NCI-H2081 (cell line): Measurements from ENCODE around the gene ROBO2.
A peak's percentile ranks its signal among the peaks of the same experiment; 100 is the strongest.

ENCODE experiments used
- DNase-seq, 2 experiments: peaks; one replicate each; lab custom pipeline; 2025; lab: John Stamatoyannopoulos, UW

ROBO2 gene

DNA sequence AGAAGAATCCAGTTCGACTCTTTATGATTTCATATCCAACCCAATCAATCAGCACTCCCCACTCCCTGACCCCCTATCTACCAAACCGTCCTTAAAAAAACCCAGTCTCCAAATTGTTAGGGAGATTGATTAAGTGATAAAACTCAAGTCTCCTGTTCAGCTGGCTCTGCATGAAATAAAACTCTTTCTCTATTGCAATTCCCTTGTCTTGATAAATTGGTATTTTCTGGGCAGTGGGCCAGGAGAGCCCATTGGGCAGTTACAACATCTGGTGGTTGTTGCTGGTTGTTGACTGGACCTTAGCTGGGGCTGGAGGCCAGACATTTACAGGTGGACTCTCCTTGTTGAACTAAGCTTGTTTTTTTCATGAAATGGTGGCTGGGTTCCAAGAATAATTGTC lies 642.3 kb downstream of the ROBO2 start:
- DNase-seq = peak; percentile 22 to 66

DNA sequence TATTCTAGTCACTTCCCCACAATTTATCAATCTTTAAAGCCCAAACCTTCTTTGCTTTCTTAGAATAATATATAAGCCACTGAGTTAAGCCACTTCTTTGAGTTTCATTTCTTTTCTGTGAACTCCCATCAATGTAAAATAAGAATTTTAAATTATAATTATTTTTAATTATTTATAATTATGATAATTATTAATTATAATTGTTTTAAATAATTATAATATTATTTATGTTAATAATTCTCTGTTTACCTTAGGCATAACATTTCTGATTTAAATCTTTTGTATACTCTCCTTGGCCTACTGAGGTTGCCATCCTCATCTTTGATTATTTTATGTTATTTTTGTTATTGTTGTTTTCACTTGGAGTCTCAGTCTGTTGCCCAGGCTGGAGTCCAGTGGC lies 644.2 kb downstream of the ROBO2 start:
- no peak for DNase-seq

DNA sequence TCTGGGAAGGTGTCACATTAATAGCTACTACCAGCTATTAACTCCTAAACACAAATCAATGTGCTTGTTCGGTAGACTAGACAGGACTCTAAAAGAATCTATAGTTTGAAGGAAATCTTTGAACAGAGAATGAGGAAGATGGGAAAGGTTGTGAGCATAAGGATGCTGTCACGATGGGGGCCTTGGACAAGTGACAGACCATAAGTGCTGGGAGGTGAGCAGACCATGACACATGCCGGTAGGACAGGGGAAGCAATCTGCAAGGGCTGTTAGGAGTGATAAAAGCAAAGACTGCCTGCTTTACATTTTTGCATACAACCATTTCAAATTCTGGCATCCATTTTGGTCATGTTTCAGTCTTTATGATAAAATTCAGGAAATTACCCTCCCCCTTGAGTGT lies 645.8 kb downstream of the ROBO2 start:
- DNase-seq = no peak

DNA sequence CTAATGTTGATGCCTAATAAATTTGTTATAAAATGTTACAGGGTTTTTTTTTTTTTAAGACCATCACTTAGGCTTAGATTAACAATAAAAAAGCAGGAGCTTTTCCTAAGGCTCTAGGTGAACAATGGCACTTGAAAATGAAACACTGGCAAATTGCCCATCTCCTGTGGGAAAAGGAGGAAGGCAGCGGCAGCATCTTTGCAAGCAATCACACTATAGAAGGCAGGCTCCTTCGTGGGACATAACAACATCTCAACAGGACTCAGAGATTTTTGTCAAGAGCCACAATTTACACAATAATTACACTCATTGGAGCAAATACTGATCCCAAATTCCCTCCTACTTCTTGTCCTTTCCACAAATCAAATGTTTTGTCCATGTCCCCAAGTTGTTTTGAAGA lies 646.7 kb downstream of the ROBO2 start:
- no peak for DNase-seq

DNA sequence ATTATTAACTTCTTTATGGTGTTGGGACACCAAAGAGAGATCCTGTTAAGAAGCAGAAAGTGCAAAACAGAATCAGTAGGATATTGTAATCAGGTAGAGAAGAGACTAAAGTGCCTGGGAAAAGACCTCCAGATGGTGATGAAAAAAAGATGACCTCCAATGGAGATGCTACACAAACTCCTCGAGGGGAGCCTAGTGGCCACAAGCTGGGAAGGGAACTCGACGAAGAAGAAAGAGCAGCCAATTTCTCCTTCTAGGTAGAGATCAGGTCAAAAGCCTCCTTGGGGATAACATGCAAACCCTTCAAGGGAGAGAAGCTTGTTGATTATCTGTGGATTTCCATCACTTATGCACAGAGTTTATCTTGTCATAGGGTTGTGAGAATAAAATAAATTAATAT lies 647.6 kb downstream of the ROBO2 start:
- no peak for DNase-seq

DNA sequence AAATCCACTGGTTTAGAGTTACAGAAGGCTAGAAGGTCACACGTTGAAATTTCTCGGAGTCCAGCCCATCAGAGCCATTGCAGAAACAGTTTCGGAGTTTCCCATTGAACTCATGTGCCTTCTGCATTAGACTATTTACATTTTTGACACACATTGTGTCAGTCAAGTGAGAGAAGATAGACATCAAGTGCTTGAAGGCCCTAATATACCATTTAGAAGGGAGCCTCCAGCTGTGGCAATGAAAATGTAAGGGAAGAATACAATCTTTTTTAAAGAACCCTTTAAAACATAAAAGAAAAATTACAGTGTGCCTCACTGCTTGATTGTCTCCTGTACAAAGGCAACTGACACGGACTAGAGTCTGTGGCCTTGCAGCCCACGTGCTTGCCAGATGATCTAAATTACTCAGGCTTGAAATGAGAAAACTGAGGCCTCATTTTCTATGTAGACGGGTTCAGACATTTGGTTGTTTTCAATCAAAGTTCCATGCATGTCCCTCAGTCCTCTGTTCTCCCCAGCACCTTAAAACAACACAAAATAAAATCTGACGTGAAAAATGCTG lies 650.5 kb downstream of the ROBO2 start:
- DNase-seq = no peak

DNA sequence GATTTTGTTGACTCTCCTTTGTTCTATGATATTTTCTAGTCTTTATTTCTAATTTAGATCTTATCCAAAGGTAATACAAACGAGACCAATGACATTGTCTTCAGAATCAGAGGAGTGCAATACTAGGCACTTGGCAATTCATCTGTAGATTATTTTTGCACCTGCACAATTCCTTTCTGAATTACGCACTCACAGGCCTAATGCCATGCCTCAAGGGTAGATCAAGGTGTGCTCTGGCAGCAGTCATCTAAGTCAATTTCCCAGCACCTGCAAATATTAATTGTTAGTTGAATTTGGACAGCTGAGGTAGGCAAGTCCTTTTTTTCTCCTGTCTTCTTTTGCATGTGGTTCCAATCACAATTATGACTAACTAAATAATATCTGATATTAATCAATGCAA lies 653.2 kb downstream of the ROBO2 start:
- peak in 1 of 2 experiments; percentile 43 for DNase-seq

DNA sequence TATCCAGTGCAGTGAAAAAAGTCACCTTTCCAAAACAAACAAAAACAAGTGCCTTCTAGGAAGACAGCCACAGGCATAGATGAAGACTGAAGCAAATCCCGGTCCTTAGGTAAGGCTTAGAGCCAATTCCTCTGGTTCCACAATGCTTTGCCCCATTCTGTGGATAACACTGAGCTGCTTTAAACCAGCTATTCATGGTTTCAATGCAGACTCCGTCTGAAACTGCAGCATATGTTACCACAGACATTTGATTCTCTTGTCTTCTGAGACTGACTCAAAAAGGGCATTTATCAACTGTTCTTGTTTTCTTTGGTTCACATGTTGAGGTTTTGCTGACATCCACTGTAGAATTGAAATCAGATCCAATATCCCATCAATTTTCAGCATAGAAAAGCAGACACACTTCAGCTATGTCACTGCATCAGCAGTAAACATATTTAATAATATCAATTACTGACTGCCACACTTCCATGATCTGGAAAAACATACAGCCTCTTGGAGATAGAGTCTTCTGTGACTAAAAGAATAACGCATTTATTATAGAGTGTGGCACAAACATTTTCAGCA lies 659.3 kb downstream of the ROBO2 start:
- DNase-seq = no peak
